Mucosa of descending colon (tissue), 3 donors: ENCODE results near the gene KEAP1. TPM values are rescaled to one million over a fixed set of nuclear protein-coding genes. Genes with fewer than 3 reads are reported as not detected.

Experiments used
- ATAC-seq: fragments of 200-7000 bp; cut with Tn5 transposase; one replicate; pipeline ENCODE4 v1.9.1; 2020; ENCODE audit warnings: mild to moderate bottlenecking, moderate library complexity
- DNase-seq, 3 donors: peaks; one replicate each; pipeline ENCODE4 v3.0.0-alpha.2; 2020
- H3K36me3 ChIP-seq: fragments of 200-600 bp; one replicate; pipeline ENCODE4 v1.8.0; 2021; ENCODE audit warnings: low read depth, mild to moderate bottlenecking
- H3K4me1 ChIP-seq: fragments of 200-600 bp; one replicate; pipeline ENCODE4 v1.8.0; 2021; ENCODE audit warnings: low read depth, mild to moderate bottlenecking
- H3K4me3 ChIP-seq: fragments of 200-600 bp; one replicate; pipeline ENCODE4 v1.8.0; 2021; ENCODE audit warnings: mild to moderate bottlenecking
- H3K9me3 ChIP-seq: fragments of 200-600 bp; one replicate; pipeline ENCODE4 v1.8.0; 2021; ENCODE audit warnings: mild to moderate bottlenecking
- intact Hi-C, 2 donors: fragments of 100-400 bp; cut with DNase I in 1 of 2; cut with micrococcal nuclease in 1 of 2; formaldehyde crosslinking; loops; one replicate each; pipeline versions ENCODE4 v1.11.0 to v1.11.1; 2022; cut with DNase I, micrococcal nuclease
- total RNA-seq, 3 donors: library from RNA; stranded (reverse); fragmentation: NEBNext Ultra II Directional in 2 of 3; extraction: Animal tissue kit (Norgen Biotek cat#: 25700) in 2 of 3; gene quantifications; one replicate each; pipeline versions ENCODE4 v1.2.1 to v1.2.4, GENCODE V29; 2021 to 2023
- TF ChIP-seq, protein P1 (sequence below): fragments of 200-600 bp; IDR thresholded peaks from one replicate; pipeline ENCODE4 v1.8.0; 2022; ENCODE audit warnings: antibody characterized with exemption, mild to moderate bottlenecking
- donor health status: DM: no; HTN: no; CAD: no; lungs with moderate emphysema.
- donor health status: DM: no; HTN: no; CAD: no.
- donor health status: DM: no; HTN: yes; CAD: no.

KEAP1 gene
- total RNA-seq, 3 donors from 2014 or later = 57.5 to 75.7 (median 61.0) TPM

DNA sequence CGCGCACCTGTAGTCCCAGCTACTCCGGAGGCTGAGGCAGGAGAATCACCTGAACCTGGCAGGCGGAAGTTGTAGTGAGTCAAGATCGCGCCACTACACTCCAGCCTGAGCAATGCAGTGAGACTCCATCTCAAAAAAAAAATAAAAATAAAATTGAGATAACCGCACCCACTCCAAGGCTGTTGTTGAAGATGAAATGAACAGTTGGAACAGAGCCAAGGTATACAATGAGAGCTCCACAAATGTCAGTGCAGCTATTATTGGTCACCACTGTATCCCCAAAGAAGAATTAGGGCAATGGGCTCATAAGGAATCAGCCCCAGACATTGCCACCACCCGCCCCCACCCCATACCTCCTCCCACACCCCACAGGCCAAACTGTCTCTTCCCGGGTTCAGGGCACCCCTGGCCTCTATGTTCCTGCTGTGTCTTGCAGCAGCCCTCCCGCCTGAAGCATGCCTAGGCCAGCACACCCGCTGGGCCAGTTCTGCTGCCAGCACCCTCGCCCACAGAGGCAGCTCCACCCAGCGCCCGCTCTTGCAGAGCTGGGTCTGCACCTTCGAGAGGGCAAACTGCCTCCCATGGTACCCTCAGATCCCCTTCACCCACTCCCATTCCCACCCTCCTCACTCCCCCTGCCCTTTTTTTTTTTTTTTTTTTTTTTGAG lies 17.6 kb upstream of the KEAP1 start:
- Histone ChIP-seq H3K4me3 (no peak overlapping the region), H3K36me3 (no peaks in the 10 kb centered on the region), H3K9me3 (no peaks in the 10 kb centered on the region), H3K4me1 (peaks cover 20% of the 10 kb centered on the region)
- intact Hi-C loops = no loop called here
- TF ChIP-seq, protein P1, sequence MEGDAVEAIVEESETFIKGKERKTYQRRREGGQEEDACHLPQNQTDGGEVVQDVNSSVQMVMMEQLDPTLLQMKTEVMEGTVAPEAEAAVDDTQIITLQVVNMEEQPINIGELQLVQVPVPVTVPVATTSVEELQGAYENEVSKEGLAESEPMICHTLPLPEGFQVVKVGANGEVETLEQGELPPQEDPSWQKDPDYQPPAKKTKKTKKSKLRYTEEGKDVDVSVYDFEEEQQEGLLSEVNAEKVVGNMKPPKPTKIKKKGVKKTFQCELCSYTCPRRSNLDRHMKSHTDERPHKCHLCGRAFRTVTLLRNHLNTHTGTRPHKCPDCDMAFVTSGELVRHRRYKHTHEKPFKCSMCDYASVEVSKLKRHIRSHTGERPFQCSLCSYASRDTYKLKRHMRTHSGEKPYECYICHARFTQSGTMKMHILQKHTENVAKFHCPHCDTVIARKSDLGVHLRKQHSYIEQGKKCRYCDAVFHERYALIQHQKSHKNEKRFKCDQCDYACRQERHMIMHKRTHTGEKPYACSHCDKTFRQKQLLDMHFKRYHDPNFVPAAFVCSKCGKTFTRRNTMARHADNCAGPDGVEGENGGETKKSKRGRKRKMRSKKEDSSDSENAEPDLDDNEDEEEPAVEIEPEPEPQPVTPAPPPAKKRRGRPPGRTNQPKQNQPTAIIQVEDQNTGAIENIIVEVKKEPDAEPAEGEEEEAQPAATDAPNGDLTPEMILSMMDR = no peak
- peak in 1 of 3 donors; percentile 39 for DNase-seq
- ATAC-seq = no peak

DNA sequence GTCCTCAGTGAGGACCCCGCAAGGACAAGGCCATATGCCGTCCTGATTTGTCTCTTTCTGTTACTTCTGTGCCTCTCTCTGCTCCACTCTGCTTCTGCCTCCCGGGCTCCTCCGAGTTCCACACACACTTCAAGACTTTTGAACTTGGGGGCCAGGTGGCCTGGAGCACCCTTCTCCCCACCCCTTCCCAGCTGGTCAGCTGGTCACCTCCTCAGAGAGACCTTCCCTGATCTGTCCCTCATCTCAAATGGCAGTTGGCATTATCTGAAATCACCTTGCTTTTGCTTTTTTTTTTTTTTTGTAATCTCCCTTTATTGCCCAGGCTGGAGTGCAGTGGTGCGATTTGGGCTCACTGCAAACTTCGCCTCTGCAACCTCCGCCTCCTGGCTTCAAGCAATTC lies 16.3 kb upstream of the KEAP1 start:
- ATAC-seq (no peak), DNase-seq (no peak)
- TF ChIP-seq, protein P1 = no peak
- no peaks in the 10 kb centered on the region for H3K36me3 ChIP-seq
- no peaks in the 10 kb centered on the region for H3K9me3 ChIP-seq
- intact Hi-C loops = no loop called here
- peaks cover 20% of the 10 kb centered on the region for H3K4me1 ChIP-seq
- H3K4me3 ChIP-seq = no peak overlapping the region

DNA sequence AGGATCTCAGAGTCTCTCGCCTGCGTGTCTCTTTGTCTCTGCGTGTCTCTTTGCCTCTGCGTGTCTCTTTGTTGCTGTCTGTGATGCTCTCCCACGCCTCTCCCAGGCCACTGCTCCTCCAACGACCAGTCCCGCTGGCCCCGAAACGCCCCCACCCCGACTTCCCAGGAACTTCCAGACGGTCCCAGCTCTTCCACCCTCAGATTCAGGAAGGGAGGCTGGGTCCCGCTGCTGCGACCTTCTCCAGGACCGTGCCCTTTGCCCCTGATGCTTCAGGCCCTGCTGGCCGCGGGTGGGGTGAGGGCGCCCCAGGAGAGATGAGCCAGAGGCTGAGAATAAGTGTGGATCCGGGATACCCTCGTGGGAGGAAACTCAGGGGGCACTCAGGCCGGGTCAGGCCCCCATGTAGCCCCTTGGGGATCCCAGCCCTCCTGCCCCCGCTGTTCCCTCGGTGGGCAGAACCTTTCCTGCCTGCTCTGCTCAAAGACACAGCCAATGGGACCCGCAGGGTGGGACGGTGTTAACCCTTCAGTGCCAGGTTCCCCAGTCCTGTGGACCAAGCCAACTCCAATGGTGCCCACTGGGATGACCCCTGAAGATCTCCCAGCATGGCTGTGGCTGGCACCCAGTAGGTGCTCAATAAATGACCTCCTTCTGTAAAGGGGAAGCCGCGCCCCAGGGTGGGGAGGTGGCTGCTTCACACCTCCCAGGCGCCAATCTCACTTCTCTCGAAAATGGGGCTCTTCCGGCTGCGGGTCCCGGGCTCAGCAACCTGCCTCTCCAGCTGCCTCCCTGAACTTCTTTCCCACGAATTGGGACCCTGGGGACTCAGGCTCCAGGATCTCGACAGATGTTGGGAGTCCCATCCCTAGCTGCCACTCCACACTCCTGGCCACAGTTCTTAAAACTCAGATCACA lies 15.5 kb upstream of the KEAP1 start:
- Histone ChIP-seq H3K36me3 (no peaks in the 10 kb centered on the region), H3K9me3 (no peaks in the 10 kb centered on the region), H3K4me3 (no peak overlapping the region), H3K4me1 (peaks cover 20% of the 10 kb centered on the region)
- intact Hi-C loops = no loop called here
- ATAC-seq (no peak), DNase-seq (no peak)
- TF ChIP-seq, protein P1 = no peak

DNA sequence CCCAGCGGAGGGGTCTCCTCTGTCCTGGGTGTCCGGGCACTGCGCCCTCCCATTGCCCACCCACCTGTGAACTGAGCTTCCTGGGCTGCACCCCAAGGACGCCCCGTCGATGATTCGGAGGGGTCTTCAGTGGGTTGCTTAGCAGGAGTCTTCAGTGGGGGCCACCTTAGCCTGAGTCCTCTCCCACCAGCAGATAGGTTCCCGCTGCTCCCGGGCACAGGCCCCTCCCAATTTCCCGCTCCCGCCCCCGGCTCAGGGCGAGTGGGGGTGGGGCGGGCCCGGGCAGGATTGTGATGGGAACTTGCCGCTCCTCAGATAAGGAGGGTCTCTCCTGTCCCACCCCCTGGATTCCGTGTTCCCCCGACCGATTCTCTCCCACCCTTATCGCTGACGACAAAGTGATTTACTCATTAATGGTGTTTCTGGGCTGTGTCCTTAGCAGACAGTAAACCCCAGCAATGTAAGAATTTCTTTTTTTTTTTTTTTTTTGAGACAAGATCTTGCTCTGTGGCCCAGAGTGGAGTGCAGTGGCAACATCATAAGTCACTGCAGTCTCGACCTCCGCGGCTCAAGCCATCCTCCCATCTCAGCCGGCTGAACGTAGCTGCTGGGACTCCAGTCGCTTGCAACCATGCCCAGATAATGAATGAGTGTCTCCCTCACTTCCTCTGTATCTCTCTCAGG lies 14.7 kb upstream of the KEAP1 start:
- intact Hi-C loops = no loop called here
- TF ChIP-seq, protein P1 = no peak
- ATAC-seq = peak; percentile 13
- Histone ChIP-seq H3K4me3 (no peak overlapping the region), H3K4me1 (peaks cover 20% of the 10 kb centered on the region), H3K36me3 (no peaks in the 10 kb centered on the region), H3K9me3 (no peaks in the 10 kb centered on the region)
- no peak for DNase-seq

DNA sequence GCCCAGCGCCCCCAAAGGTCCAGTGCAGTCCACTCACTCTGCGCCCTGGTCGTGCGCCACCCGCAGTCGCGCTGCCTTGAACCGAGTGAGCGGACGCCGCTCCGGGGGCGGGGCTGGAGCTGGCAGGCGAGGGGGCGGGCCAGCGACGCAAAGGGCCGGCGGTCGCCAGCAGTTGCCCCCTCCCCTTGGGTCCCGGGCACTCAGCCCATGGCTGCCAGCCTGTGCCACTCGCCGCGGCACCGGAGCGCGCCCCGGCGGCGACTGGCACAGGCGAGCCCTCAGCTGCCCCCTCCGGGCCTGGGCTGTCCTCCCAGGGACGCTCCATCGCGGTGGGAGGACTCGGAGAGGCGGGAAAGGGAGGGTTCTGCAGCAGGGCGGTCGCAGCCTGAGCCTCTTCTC lies 14.2 kb upstream of the KEAP1 start, which contains the start of gene S1PR5:
Gene S1PR5 (minus strand): TSS at position 87 of the 399 bp plus-strand sequence. CDS start 2,436 bp downstream, outside the sequence.
- H3K4me3 ChIP-seq = no peak within 1 kb of the TSS
- peaks cover 20% of the 10 kb centered on the region for H3K4me1 ChIP-seq
- DNase-seq = no peak
- intact Hi-C loops = no loop called here
- no peaks in the 10 kb centered on the region for H3K9me3 ChIP-seq
- TF ChIP-seq, protein P1 = no peak
- H3K36me3 ChIP-seq = no peaks in the 10 kb centered on the region
- ATAC-seq = peak; percentile 28
